CD4-positive, alpha-beta T cell treated with Interleukin-4 for 4 hours (primary cell): ENCODE measurements around the gene CLDN11.

Source experiments
- DNase-seq: peaks from one replicate; pipeline ENCODE4 v3.0.0-alpha.2; 2020

Gene CLDN11

GRCh38 chr3:170473358-170473757 lies 54.7 kb downstream of the CLDN11 start:
- no peak for DNase-seq

- DNase-seq, result no peak
Measured at GRCh38 chr3:170475092-170475685, 56.5 kb downstream of the CLDN11 start.

GRCh38 chr3:170476291-170476690 lies 57.6 kb downstream of the CLDN11 start:
- DNase-seq, result no peak

GRCh38 chr3:170477395-170477794 lies 58.7 kb downstream of the CLDN11 start:
- DNase-seq, result no peak

GRCh38 chr3:170480111-170480510 lies 61.4 kb downstream of the CLDN11 start:
- DNase-seq, result no peak

- DNase-seq, result no peak
Measured at GRCh38 chr3:170482199-170482598, 63.5 kb downstream of the CLDN11 start.

- DNase-seq, result no peak
Measured at GRCh38 chr3:170483485-170484262, 65.0 kb downstream of the CLDN11 start.
